ENCODE results near the gene GNAS-AS1.

DNA sequence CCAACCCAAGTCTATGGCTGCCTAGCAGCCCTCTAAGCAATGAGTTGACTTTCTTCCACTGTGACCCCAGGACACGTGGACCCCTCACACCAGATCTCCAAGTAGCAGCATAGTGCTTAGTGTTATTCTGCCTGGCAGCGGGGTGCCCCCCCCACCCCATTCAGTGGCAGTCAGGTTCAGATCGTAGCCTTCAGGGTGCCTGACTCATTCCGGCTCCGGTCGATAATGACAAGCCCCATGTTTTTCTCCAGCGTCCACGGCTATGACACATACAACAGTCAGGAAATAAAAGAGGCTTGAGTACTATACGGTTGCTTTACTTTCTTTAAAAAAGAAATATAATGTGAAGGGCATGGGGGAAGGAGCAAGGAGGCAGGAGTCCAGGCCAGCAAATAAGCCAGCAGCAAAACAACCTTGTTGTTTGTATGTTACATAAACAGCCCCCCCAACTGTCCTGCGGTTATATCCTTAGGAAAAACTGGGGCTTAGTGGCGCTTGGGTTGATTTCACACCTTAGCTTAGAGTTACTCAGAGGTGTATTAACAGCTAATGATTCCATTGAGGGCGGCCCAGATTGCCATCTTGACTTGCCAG lies 24.9 kb upstream of the GNAS-AS1 start:
- TF ChIP-seq EP300 (IDR thresholded peaks at IDR 0.05): no peak
- TF ChIP-seq, protein P1, sequence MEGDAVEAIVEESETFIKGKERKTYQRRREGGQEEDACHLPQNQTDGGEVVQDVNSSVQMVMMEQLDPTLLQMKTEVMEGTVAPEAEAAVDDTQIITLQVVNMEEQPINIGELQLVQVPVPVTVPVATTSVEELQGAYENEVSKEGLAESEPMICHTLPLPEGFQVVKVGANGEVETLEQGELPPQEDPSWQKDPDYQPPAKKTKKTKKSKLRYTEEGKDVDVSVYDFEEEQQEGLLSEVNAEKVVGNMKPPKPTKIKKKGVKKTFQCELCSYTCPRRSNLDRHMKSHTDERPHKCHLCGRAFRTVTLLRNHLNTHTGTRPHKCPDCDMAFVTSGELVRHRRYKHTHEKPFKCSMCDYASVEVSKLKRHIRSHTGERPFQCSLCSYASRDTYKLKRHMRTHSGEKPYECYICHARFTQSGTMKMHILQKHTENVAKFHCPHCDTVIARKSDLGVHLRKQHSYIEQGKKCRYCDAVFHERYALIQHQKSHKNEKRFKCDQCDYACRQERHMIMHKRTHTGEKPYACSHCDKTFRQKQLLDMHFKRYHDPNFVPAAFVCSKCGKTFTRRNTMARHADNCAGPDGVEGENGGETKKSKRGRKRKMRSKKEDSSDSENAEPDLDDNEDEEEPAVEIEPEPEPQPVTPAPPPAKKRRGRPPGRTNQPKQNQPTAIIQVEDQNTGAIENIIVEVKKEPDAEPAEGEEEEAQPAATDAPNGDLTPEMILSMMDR (IDR thresholded peaks at IDR 0.05): no peak
- no peak for TF ChIP-seq POLR2AphosphoS5 (IDR thresholded peaks at IDR 0.05)
